Left ventricle myocardium superior (tissue), 1 donor: ENCODE results near the gene PRPF6. TPM values are rescaled to one million over a fixed set of nuclear protein-coding genes. Genes with fewer than 3 reads are reported as not detected.

Experiments used
- ATAC-seq: fragments of 200-7000 bp; cut with Tn5 transposase; one replicate; pipeline ENCODE4 v1.9.1; 2020; ENCODE audit warnings: mild to moderate bottlenecking, moderate library complexity
- DNase-seq: peaks from one replicate; pipeline ENCODE4 v3.0.0-alpha.2; 2020
- intact Hi-C: fragments of 100-400 bp; cut with micrococcal nuclease; formaldehyde crosslinking; loops from one replicate; pipeline ENCODE4 v1.11.0; 2022
- total RNA-seq: library from RNA; stranded (reverse); fragmentation: NEBNext Ultra II Directional; extraction: Animal tissue kit (Norgen Biotek cat#: 25700); gene quantifications from one replicate; pipeline ENCODE4 v1.2.1, GENCODE V29; 2021
- donor health status: DM: no; HTN: yes; CAD: no; lungs with severe emphysema.

The PRPF6 gene
- total RNA-seq, 1 donor from 2014 or later, result 50.6 TPM

- no peak for ATAC-seq
- DNase-seq, result no peak
- intact Hi-C loops, result no loop called here
Observed at GRCh38 chr20:64065974-64066343, 85.0 kb downstream of the PRPF6 start.

GRCh38 chr20:64067005-64067632, 86.2 kb downstream of the PRPF6 start:
- DNase-seq, result no peak
- no peak for ATAC-seq
- intact Hi-C loops, result no loop called here

GRCh38 chr20:64067733-64068307, 86.9 kb downstream of the PRPF6 start:
- no peak for DNase-seq
- ATAC-seq, result no peak
- intact Hi-C loops, result no loop called here

GRCh38 chr20:64068386-64069208, 87.7 kb downstream of the PRPF6 start:
- no peak for ATAC-seq
- no peak for DNase-seq
- intact Hi-C loops, result no loop called here

- intact Hi-C loops, result no loop called here
- ATAC-seq, result no peak
- DNase-seq, result no peak
Observed at GRCh38 chr20:64069209-64069613, 88.3 kb downstream of the PRPF6 start.

GRCh38 chr20:64069614-64070243, 88.8 kb downstream of the PRPF6 start:
- intact Hi-C loops, result no loop called here
- peak; percentile 60 for DNase-seq
- ATAC-seq, result peak; percentile 14

- no peak for ATAC-seq
- DNase-seq, result no peak
- intact Hi-C loops, result no loop called here
Observed at GRCh38 chr20:64070244-64070993, 89.5 kb downstream of the PRPF6 start.

GRCh38 chr20:64071341-64072332, 90.7 kb downstream of the PRPF6 start:
- DNase-seq, result no peak
- ATAC-seq, result no peak
- intact Hi-C loops, result no loop called here

GRCh38 chr20:64072498-64073063, 91.6 kb downstream of the PRPF6 start:
- intact Hi-C loops, result no loop called here
- no peak for ATAC-seq

GRCh38 chr20:64073476-64074183, 92.7 kb downstream of the PRPF6 start:
- no peak for ATAC-seq
- no peak for DNase-seq
- intact Hi-C loops, result no loop called here

More at GRCh38 chr20:64072498-64073063, 91.6 kb downstream of the PRPF6 start:
- no peak for DNase-seq

- ATAC-seq (no peak), DNase-seq (no peak)
- intact Hi-C loops, result no loop called here
Observed at GRCh38 chr20:64074184-64074789, 93.4 kb downstream of the PRPF6 start.

GRCh38 chr20:64074963-64075362, 94.0 kb downstream of the PRPF6 start:
- ATAC-seq, result no peak
- intact Hi-C loops, result no loop called here
- DNase-seq, result no peak

GRCh38 chr20:64075556-64075955, 94.6 kb downstream of the PRPF6 start:
- ATAC-seq, result no peak
- intact Hi-C loops, result no loop called here
- no peak for DNase-seq

- no peak for ATAC-seq
Observed at GRCh38 chr20:64076061-64076997, 95.4 kb downstream of the PRPF6 start.

GRCh38 chr20:64077094-64077493, 96.2 kb downstream of the PRPF6 start:
- DNase-seq, result peak; percentile 60
- peak; percentile 2 for ATAC-seq
- intact Hi-C loops, result no loop called here

More at GRCh38 chr20:64076061-64076997, 95.4 kb downstream of the PRPF6 start:
- intact Hi-C loops, result no loop called here
- DNase-seq, result no peak

- intact Hi-C loops, result no loop called here
Observed at GRCh38 chr20:64077541-64077875, 96.6 kb downstream of the PRPF6 start.

More at GRCh38 chr20:64077541-64077875, 96.6 kb downstream of the PRPF6 start:
- ATAC-seq (no peak), DNase-seq (no peak)
